ENCODE results near the gene WDR31. TPM values are rescaled to one million over a fixed set of nuclear protein-coding genes. Genes with fewer than 3 reads are reported as not detected.

WDR31 gene
- total RNA-seq, 4 donors from 2014 or later = 0.29 to 3.6 (median 2.8) TPM

DNA sequence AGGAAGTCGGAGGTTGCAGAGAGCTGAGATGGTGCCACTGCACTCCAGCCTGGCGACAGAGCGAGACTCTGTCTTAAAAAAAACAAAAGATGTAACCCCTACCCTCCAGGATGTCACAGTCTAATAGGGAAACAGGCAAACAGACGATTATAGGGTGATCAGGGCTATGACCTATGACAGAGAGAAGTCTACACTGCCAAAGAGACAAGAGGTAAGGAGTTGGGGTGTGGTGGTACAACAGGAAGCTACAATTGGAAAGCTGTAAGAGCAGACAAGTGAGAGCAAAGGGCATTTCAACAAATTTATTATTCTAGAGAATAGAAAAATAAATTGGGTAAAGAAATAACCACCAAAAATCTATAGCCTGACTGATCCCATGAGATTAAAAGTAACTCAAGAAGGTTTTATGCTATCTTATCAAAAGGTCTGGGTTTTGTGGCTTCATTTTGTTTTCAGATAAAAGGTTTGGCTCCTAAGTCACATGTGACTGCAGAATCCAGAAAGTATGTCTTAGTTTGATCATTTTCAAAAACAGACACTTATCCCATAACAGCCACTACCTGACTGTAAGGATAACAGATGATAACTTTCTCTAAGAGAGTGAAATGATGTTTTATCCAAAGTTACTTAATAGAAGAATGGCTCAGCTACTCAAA is 72.0 kb downstream of the WDR31 start:
- DNase-seq = no peak
- no peak for TF ChIP-seq POLR2A (IDR thresholded peaks at IDR 0.05)
- TF ChIP-seq, protein P1, sequence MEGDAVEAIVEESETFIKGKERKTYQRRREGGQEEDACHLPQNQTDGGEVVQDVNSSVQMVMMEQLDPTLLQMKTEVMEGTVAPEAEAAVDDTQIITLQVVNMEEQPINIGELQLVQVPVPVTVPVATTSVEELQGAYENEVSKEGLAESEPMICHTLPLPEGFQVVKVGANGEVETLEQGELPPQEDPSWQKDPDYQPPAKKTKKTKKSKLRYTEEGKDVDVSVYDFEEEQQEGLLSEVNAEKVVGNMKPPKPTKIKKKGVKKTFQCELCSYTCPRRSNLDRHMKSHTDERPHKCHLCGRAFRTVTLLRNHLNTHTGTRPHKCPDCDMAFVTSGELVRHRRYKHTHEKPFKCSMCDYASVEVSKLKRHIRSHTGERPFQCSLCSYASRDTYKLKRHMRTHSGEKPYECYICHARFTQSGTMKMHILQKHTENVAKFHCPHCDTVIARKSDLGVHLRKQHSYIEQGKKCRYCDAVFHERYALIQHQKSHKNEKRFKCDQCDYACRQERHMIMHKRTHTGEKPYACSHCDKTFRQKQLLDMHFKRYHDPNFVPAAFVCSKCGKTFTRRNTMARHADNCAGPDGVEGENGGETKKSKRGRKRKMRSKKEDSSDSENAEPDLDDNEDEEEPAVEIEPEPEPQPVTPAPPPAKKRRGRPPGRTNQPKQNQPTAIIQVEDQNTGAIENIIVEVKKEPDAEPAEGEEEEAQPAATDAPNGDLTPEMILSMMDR (IDR thresholded peaks at IDR 0.05) = no peak
- Histone ChIP-seq H3K27me3 (no peaks in the 10 kb centered on the region), H3K36me3 (no peaks in the 10 kb centered on the region), H3K27ac (no peak overlapping the region), H3K9me3 (no peaks in the 10 kb centered on the region), H3K4me1 (no peaks in the 10 kb centered on the region), H3K4me3 (no peak overlapping the region)
- intact Hi-C loops (cut with DNase I; ENCODE audit: low total_unique reads) = no loop called here

DNA sequence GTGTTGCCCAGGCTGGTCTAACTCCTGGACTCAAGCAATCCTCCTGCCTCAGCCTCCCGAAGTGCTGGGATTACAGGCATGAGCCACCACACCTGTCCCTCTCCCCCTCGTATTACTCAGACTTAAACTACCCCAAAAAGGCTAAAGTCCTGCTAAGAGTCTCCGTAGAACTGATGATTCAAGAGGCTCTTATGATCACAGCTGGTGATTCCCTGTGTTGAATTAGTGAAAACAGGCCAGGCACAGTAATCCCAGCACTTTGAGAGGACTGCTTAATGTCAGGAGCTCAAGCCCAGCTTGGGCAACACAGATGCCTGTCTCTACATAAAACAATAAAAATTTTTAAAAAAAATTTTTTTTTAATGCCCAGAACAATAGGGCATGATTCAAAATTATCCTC is 73.9 kb downstream of the WDR31 start:
- no peaks in the 10 kb centered on the region for H3K4me1 ChIP-seq
- no peaks in the 10 kb centered on the region for H3K9me3 ChIP-seq
- TF ChIP-seq, protein P1 (IDR thresholded peaks at IDR 0.05) = no peak
- TF ChIP-seq POLR2A (IDR thresholded peaks at IDR 0.05) = no peak
- no peak overlapping the region for H3K27ac ChIP-seq
- no peaks in the 10 kb centered on the region for H3K27me3 ChIP-seq
- DNase-seq = no peak
- intact Hi-C loops (cut with DNase I; ENCODE audit: low total_unique reads) = no loop called here
- H3K36me3 ChIP-seq = no peaks in the 10 kb centered on the region
- no peak overlapping the region for H3K4me3 ChIP-seq

Other genes starting within 250 kb of the WDR31 start
- 10 to 100 TPM in 1 of 4 donors, 1 to 10 TPM in 3; 3.0 to 20.0 (median 7.4) TPM for gene SLC31A2, start 189.3 kb downstream of the WDR31 start, total RNA-seq
- gene FKBP15, start 119.0 kb downstream of the WDR31 start, total RNA-seq = 10 to 100 TPM; 14.1 to 30.3 (median 23.1) TPM
- gene SLC31A1, start 118.7 kb downstream of the WDR31 start, total RNA-seq = 10 to 100 TPM in 2 of 4 donors, 1 to 10 TPM in 1, under 1 TPM in 1; 0.51 to 20.6 (median 10.6) TPM
- gene CDC26, start 64.7 kb downstream of the WDR31 start, total RNA-seq = 10 to 100 TPM; 16.9 to 30.9 (median 26.3) TPM
- gene PRPF4, start 64.6 kb downstream of the WDR31 start, total RNA-seq = 10 to 100 TPM in 3 of 4 donors, 1 to 10 TPM in 1; 5.9 to 30.2 (median 18.4) TPM
- under 1 TPM in 2 of 4 donors, not detected in 2; 0.35 to 0.82 TPM for gene RNF183, start 36.9 kb downstream of the WDR31 start, total RNA-seq
- 1 to 10 TPM in 1 of 4 donors, under 1 TPM in 1, not detected in 2; 0.40 to 1.9 TPM for gene BSPRY, start 9.3 kb upstream of the WDR31 start, total RNA-seq
- 10 to 100 TPM; 10.5 to 36.8 (median 20.4) TPM for gene HDHD3, start 36.7 kb upstream of the WDR31 start, total RNA-seq
- 10 to 100 TPM in 3 of 4 donors, 1 to 10 TPM in 1; 1.5 to 26.6 (median 16.1) TPM for gene ALAD, start 61.0 kb upstream of the WDR31 start, total RNA-seq
- gene POLE3, start 70.4 kb upstream of the WDR31 start, total RNA-seq = 10 to 100 TPM in 3 of 4 donors, 1 to 10 TPM in 1; 6.5 to 46.4 (median 20.4) TPM
- gene C9orf43, start 70.5 kb upstream of the WDR31 start, total RNA-seq = 1 to 10 TPM in 1 of 4 donors, under 1 TPM in 2, not detected in 1; 0.21 to 3.3 (median 0.58) TPM
- gene RGS3, start 123.5 kb upstream of the WDR31 start, total RNA-seq = 10 to 100 TPM; 16.2 to 75.6 (median 54.9) TPM